Activated CD8-positive, alpha-beta T cell treated with anti-CD3 and anti-CD28 coated beads for 36 hours (primary cell): Measurements from ENCODE around the gene C6orf47. TPM values are rescaled to one million over a fixed set of nuclear protein-coding genes. Genes with fewer than 3 reads are reported as not detected.

Experiments used
- ATAC-seq: fragments of 200-7000 bp; cut with Tn5 transposase; one replicate; pipeline ENCODE4 v1.10.0; 2021; ENCODE audit warnings: mild to moderate bottlenecking, moderate library complexity
- CTCF ChIA-PET: fragments of 350-600 bp; sonication (Branson Sonifier 250); formaldehyde crosslinking; loops from one replicate; lab custom pipeline; 2021; ENCODE audit warnings: antibody characterized with exemption; lab: Charles Lee
- POLR2A ChIA-PET: fragments of 350-600 bp; sonication (Branson Sonifier 250); formaldehyde crosslinking; loops from one replicate; lab custom pipeline; 2021; ENCODE audit warnings: antibody characterized with exemption; lab: Charles Lee
- DNase-seq: peaks from one replicate; pipeline ENCODE4 v3.0.0-alpha.2; 2020
- H3K27ac Mint-ChIP-seq: one replicate; pipeline ENCODE4 v1.8.0; 2021; ENCODE audit warnings: mild to moderate bottlenecking, mixed read lengths
- H3K27me3 Mint-ChIP-seq: one replicate; pipeline ENCODE4 v1.8.0; 2021; ENCODE audit warnings: mixed read lengths
- H3K36me3 Mint-ChIP-seq: one replicate; pipeline ENCODE4 v1.8.0; 2021; ENCODE audit warnings: low read depth, mixed read lengths
- H3K4me1 Mint-ChIP-seq: one replicate; pipeline ENCODE4 v1.8.0; 2021; ENCODE audit warnings: low read depth, mixed read lengths
- H3K4me3 Mint-ChIP-seq: one replicate; pipeline ENCODE4 v1.8.0; 2021; ENCODE audit warnings: mild to moderate bottlenecking, moderate library complexity, mixed read lengths
- H3K9me3 Mint-ChIP-seq: one replicate; pipeline ENCODE4 v1.8.0; 2021; ENCODE audit warnings: mixed read lengths
- CTCF ChIP-seq: fragments of 200-600 bp; IDR thresholded peaks from one replicate; pipeline ENCODE4 v1.8.0; 2022; ENCODE audit warnings: antibody characterized with exemption, mild to moderate bottlenecking
- intact Hi-C: fragments of 100-400 bp; cut with micrococcal nuclease; formaldehyde crosslinking; loops from one replicate; pipeline ENCODE4 v1.10.0; 2022
- total RNA-seq, 2 experiments: library from RNA; stranded (reverse); gene quantifications; one replicate each; pipeline ENCODE4 v1.2.3, GENCODE V29; 2021

C6orf47 gene
- total RNA-seq, 2 experiments from 2014 or later = 11.4 to 11.7 TPM

GRCh38 chr6:31636698-31637596 lies 23.6 kb downstream of the C6orf47 start:
- CTCF ChIA-PET = interaction anchor here (1.4 kb wide), 1 partner anchor 39 kb away, joined by 6 read pairs; no protein-coding TSS in a partner anchor
- no peak for TF ChIP-seq CTCF
- ATAC-seq (no peak), DNase-seq (no peak)
- H3K27ac Mint-ChIP-seq = no peak overlapping the region
- intact Hi-C loops = no loop called here
- H3K9me3 Mint-ChIP-seq = no peaks in the 10 kb centered on the region
- no peak overlapping the region for H3K4me3 Mint-ChIP-seq
- H3K36me3 Mint-ChIP-seq = peaks cover 49% of the 10 kb centered on the region
- H3K4me1 Mint-ChIP-seq = peaks cover 5% of the 10 kb centered on the region
- POLR2A ChIA-PET = interaction anchor here (5.9 to 16.2 kb wide), 2 partner anchors 11 to 15 kb away, joined by 62 to 235 read pairs; partner anchors contain the start of gene BAG6
- H3K27me3 Mint-ChIP-seq = no peaks in the 10 kb centered on the region

- CTCF ChIA-PET = interaction anchor here (1.0 to 1.6 kb wide), 3 partner anchors 8 to 37 kb away, joined by 5 to 6 read pairs (median 5); no protein-coding TSS in a partner anchor
- POLR2A ChIA-PET = interaction anchor here (0.7 to 16.2 kb wide), 7 partner anchors 9 to 100 kb away, joined by 3 to 235 read pairs (median 7); partner anchors contain the start of genes APOM, BAG6 and DDX39B
- no peak for DNase-seq
- Mint-ChIP-seq H3K9me3 (no peaks in the 10 kb centered on the region), H3K27ac (peak overlapping the region; percentile 38), H3K27me3 (no peaks in the 10 kb centered on the region), H3K36me3 (peaks cover 52% of the 10 kb centered on the region), H3K4me1 (peaks cover 5% of the 10 kb centered on the region), H3K4me3 (no peak overlapping the region)
- intact Hi-C loops = no loop called here
- no peak for ATAC-seq
- no peak for TF ChIP-seq CTCF
Measured at GRCh38 chr6:31634969-31635575, 25.5 kb downstream of the C6orf47 start.

GRCh38 chr6:31634131-31634530 lies 26.4 kb downstream of the C6orf47 start:
- peak overlapping the region; percentile 73 for H3K27ac Mint-ChIP-seq
- H3K9me3 Mint-ChIP-seq = no peaks in the 10 kb centered on the region
- DNase-seq (no peak), ATAC-seq (no peak)
- intact Hi-C loops = no loop called here
- H3K27me3 Mint-ChIP-seq = no peaks in the 10 kb centered on the region
- ChIA-PET CTCF (interaction anchor here (0.7 to 1.6 kb wide), 3 partner anchors 9 to 17 kb away, joined by 3 to 5 read pairs (median 5); no protein-coding TSS in a partner anchor), POLR2A (interaction anchor here (1.1 to 16.2 kb wide), 5 partner anchors 8 to 93 kb away, joined by 3 to 235 read pairs (median 24); partner anchors contain the start of genes BAG6 and DDX39B)
- H3K36me3 Mint-ChIP-seq = peaks cover 51% of the 10 kb centered on the region
- no peak overlapping the region for H3K4me3 Mint-ChIP-seq
- H3K4me1 Mint-ChIP-seq = no peaks in the 10 kb centered on the region
- TF ChIP-seq CTCF = no peak

GRCh38 chr6:31633447-31633846 lies 27.1 kb downstream of the C6orf47 start:
- TF ChIP-seq CTCF = no peak
- ChIA-PET POLR2A (interaction anchor here (0.9 to 16.2 kb wide), 8 partner anchors 7 to 337 kb away, joined by 3 to 235 read pairs (median 4); partner anchors contain the start of genes BAG6 and CSNK2B), CTCF (interaction anchor here (1.4 to 1.6 kb wide), 2 partner anchors 9 to 11 kb away, joined by 5 read pairs; no protein-coding TSS in a partner anchor)
- H3K27me3 Mint-ChIP-seq = no peaks in the 10 kb centered on the region
- ATAC-seq (no peak), DNase-seq (no peak)
- no peak overlapping the region for H3K27ac Mint-ChIP-seq
- H3K9me3 Mint-ChIP-seq = no peaks in the 10 kb centered on the region
- peaks cover 53% of the 10 kb centered on the region for H3K36me3 Mint-ChIP-seq
- intact Hi-C loops = no loop called here
- no peaks in the 10 kb centered on the region for H3K4me1 Mint-ChIP-seq
- H3K4me3 Mint-ChIP-seq = no peak overlapping the region
